ENCODE measurements around the gene ADCY4.

Gene ADCY4

GRCh38 chr14:24378981-24379906 is 44.4 kb upstream of the ADCY4 start:
- POLR2A ChIA-PET = interaction anchor here (0.8 to 2.4 kb wide), 8 partner anchors 9 to 51 kb away, joined by 3 to 8 read pairs (median 4); partner anchors contain the start of gene KHNYN

DNA sequence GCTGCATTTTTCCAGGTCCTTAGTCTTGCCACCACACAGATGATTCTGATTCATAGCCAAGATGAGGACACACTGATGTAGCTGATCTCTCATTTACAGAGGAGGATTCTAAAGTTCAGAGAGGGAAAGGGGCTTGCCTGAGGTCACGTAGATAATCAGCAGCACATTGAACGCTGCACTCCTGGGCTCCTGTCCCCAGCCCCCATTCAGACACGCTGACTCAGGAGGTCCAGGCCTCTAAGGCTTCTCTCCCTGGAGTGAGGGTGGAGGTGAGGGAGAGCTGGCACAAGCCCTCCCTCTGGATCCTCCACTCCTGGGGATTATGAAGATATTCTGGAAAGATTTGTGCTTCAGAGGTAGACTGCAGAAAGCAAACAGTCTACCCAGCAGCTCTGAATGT is 43.5 kb upstream of the ADCY4 start:
- ChIA-PET POLR2A (interaction anchor here (1.0 to 2.4 kb wide), 4 partner anchors 12 to 17 kb away, joined by 3 to 6 read pairs (median 4); no protein-coding TSS in a partner anchor), CTCF (interaction anchor here (1.1 to 6.3 kb wide), 8 partner anchors 8 to 70 kb away, joined by 4 to 27 read pairs (median 7); partner anchors contain the start of gene CIDEB)
- no peak overlapping the region for H3K4me3 ChIP-seq (ENCODE audit: low read depth, low read length)
- no peak for TF ChIP-seq CTCF (IDR thresholded peaks at IDR 0.05; ENCODE audit: insufficient read depth, low read length, missing control alignments)
- no peak for DNase-seq (ENCODE audit: low read depth, low spot score)

More at GRCh38 chr14:24378981-24379906, 44.4 kb upstream of the ADCY4 start:
- H3K4me3 ChIP-seq (ENCODE audit: low read depth, low read length) = no peak overlapping the region
- no peak for DNase-seq (ENCODE audit: low read depth, low spot score)
- CTCF ChIA-PET = interaction anchor here (0.6 to 6.3 kb wide), 14 partner anchors 9 to 71 kb away, joined by 3 to 27 read pairs (median 6); partner anchors contain the start of gene CIDEB
- no peak for TF ChIP-seq CTCF (IDR thresholded peaks at IDR 0.05; ENCODE audit: insufficient read depth, low read length, missing control alignments)

DNA sequence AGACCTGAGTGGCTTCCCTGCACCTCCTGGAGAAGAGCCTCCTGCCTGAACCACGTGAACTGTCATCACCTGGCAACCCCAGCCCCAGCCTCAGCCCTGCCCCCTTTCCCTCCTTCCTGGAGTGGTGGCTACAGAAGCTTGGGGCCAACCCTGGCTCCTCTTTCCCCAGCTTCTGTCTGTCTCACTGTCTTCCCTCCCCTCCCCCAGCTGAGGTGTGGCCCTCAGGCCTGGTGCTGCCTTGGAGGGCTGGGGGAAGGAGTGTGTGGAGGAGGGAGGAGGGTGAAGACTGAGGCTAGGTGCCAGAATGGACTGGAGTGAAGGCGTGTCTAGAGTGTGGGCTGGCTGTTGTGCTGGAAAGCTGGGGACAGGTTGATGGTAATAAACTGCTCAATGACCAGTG is 42.8 kb upstream of the ADCY4 start:
- H3K4me3 ChIP-seq (ENCODE audit: low read depth, low read length) = no peak overlapping the region
- CTCF ChIA-PET = interaction anchor here (1.1 to 6.3 kb wide), 9 partner anchors 12 to 69 kb away, joined by 4 to 27 read pairs (median 7); partner anchors contain the start of gene CIDEB
- TF ChIP-seq CTCF (IDR thresholded peaks at IDR 0.05; ENCODE audit: insufficient read depth, low read length, missing control alignments) = no peak
- no peak for DNase-seq (ENCODE audit: low read depth, low spot score)
- POLR2A ChIA-PET = interaction anchor here (2.4 kb wide), 1 partner anchor 16 kb away, joined by 6 read pairs; no protein-coding TSS in a partner anchor

GRCh38 chr14:24377126-24377525 is 42.3 kb upstream of the ADCY4 start:
- CTCF ChIA-PET = interaction anchor here (1.1 to 6.3 kb wide), 5 partner anchors 11 to 56 kb away, joined by 3 to 27 read pairs (median 6); partner anchors contain the start of gene NYNRIN
- DNase-seq (ENCODE audit: low read depth, low spot score) = no peak
- TF ChIP-seq CTCF (IDR thresholded peaks at IDR 0.05; ENCODE audit: insufficient read depth, low read length, missing control alignments) = no peak
- POLR2A ChIA-PET = interaction anchor here (0.8 kb wide), 1 partner anchor 37 kb away, joined by 3 read pairs; the partner anchor contains the start of gene RIPK3
- no peak overlapping the region for H3K4me3 ChIP-seq (ENCODE audit: low read depth, low read length)

DNA sequence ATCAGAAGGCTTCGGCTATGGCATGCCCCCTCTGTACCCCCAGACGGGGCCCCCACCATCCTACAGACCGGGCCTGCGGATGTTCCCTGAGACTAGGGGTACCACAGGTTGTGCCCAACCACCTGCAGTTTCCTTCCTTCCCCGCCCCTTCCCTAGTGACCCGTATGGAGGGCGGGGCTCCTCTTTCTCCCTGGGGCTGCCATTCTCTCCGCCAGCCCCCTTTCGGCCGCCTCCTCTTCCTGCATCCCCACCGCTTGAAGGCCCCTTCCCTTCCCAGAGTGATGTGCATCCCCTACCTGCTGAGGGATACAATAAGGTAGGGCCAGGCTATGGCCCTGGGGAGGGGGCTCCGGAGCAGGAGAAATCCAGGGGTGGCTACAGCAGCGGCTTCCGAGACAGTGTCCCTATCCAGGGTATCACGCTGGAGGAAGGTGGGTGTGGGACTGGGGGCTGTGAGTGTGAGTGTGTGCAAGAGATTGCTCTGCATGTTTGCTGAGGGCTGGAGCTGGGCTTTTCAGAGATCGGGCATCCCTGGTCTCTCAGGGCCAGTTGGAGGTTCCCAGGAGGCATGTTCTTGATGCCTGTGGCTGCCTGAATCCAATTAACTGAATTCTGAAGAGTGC is 41.7 kb upstream of the ADCY4 start:
- POLR2A ChIA-PET = interaction anchor here (0.8 kb wide), 1 partner anchor 36 kb away, joined by 3 read pairs; the partner anchor contains the start of gene RIPK3
- CTCF ChIA-PET = interaction anchor here (1.1 to 6.3 kb wide), 5 partner anchors 11 to 56 kb away, joined by 3 to 27 read pairs (median 6); partner anchors contain the start of gene NYNRIN

More for the DNA sequence above, 41.7 kb upstream of the ADCY4 start:
- no peak overlapping the region for H3K4me3 ChIP-seq (ENCODE audit: low read depth, low read length)
- DNase-seq (ENCODE audit: low read depth, low spot score) = no peak
- TF ChIP-seq CTCF (IDR thresholded peaks at IDR 0.05; ENCODE audit: insufficient read depth, low read length, missing control alignments) = no peak

All from AG04449 (cell line).